ENCODE results near the gene SLX4IP.

The SLX4IP gene

GRCh38 chr20:10467681-10468339 is 32.7 kb downstream of the SLX4IP start:
- no peak for DNase-seq

- DNase-seq: no peak
Measured at GRCh38 chr20:10468340-10468845, 33.3 kb downstream of the SLX4IP start.

- no peak for DNase-seq
Measured at GRCh38 chr20:10469056-10469455, 34.0 kb downstream of the SLX4IP start.

GRCh38 chr20:10469599-10469998 is 34.5 kb downstream of the SLX4IP start:
- no peak for DNase-seq

- no peak for DNase-seq
Measured at GRCh38 chr20:10470276-10470675, 35.2 kb downstream of the SLX4IP start.

- DNase-seq: no peak
Measured at GRCh38 chr20:10472871-10473270, 37.8 kb downstream of the SLX4IP start.

GRCh38 chr20:10474606-10475184 is 39.6 kb downstream of the SLX4IP start:
- no peak for DNase-seq

GRCh38 chr20:10475225-10475624 is 40.1 kb downstream of the SLX4IP start:
- DNase-seq: no peak

- peak; percentile 39 for DNase-seq
Measured at GRCh38 chr20:10476319-10476724, 41.2 kb downstream of the SLX4IP start.

GRCh38 chr20:10478205-10478604 is 43.1 kb downstream of the SLX4IP start:
- DNase-seq: no peak

- no peak for DNase-seq
Measured at GRCh38 chr20:10478930-10479329, 43.8 kb downstream of the SLX4IP start.

- no peak for DNase-seq
Measured at GRCh38 chr20:10481676-10482075, 46.6 kb downstream of the SLX4IP start.

GRCh38 chr20:10483691-10484090 is 48.6 kb downstream of the SLX4IP start:
- DNase-seq: no peak

- peak; percentile 40 for DNase-seq
Measured at GRCh38 chr20:10487142-10488136, 52.3 kb downstream of the SLX4IP start.

- no peak for DNase-seq
Measured at GRCh38 chr20:10488534-10488933, 53.4 kb downstream of the SLX4IP start.

GRCh38 chr20:10489853-10490252 is 54.7 kb downstream of the SLX4IP start:
- no peak for DNase-seq

- no peak for DNase-seq
Measured at GRCh38 chr20:10490257-10490656, 55.2 kb downstream of the SLX4IP start.

- no peak for DNase-seq
Measured at GRCh38 chr20:10490706-10491105, 55.6 kb downstream of the SLX4IP start.

- DNase-seq: no peak
Measured at GRCh38 chr20:10492065-10492464, 57.0 kb downstream of the SLX4IP start.

GRCh38 chr20:10492844-10493243 is 57.7 kb downstream of the SLX4IP start:
- DNase-seq: no peak

GRCh38 chr20:10495173-10495572 is 60.1 kb downstream of the SLX4IP start:
- no peak for DNase-seq

GRCh38 chr20:10496465-10496864 is 61.4 kb downstream of the SLX4IP start:
- no peak for DNase-seq

- no peak for DNase-seq
Measured at GRCh38 chr20:10497283-10497682, 62.2 kb downstream of the SLX4IP start.

All from CD4-positive, alpha-beta T cell treated with Interleukin-15 for 1 hour (primary cell).